Loucy (cell line): ENCODE data around the gene FTL.
A peak's percentile ranks its signal among the peaks of the same experiment; 100 is the strongest.

Experiments used
- H2AFZ ChIP-seq: fragments of 200-600 bp; sonication (generic); 2 replicates; pipeline ENCODE4 v1.6.0; 2016; ENCODE audit warnings: antibody characterized with exemption, mild to moderate bottlenecking, low read length, moderate library complexity
- H3F3A ChIP-seq: fragments of 200-600 bp; 2 replicates; pipeline ENCODE4 v1.6.0; 2016; ENCODE audit warnings: antibody characterized with exemption, low read depth, mild to moderate bottlenecking
- H3K27me3 ChIP-seq: fragments of 200-600 bp; sonication (generic); 2 replicates; pipeline ENCODE4 v1.6.1; 2014; ENCODE audit warnings: low read length, mild to moderate bottlenecking; ENCODE audit not compliant: insufficient read depth, poor library complexity, severe bottlenecking
- H3K36me3 ChIP-seq: fragments of 200-600 bp; sonication (generic); 2 replicates; pipeline ENCODE4 v1.6.1; 2016; ENCODE audit warnings: low read length; ENCODE audit not compliant: insufficient read depth
- H3K4me1 ChIP-seq: fragments of 200-600 bp; sonication (generic); 2 replicates; pipeline ENCODE4 v1.5.1; 2014; ENCODE audit warnings: low read length, mild to moderate bottlenecking; ENCODE audit not compliant: insufficient read depth, poor library complexity, severe bottlenecking
- H3K4me2 ChIP-seq: fragments of 200-600 bp; sonication (generic); 2 replicates; pipeline ENCODE4 v1.6.0; 2014; ENCODE audit warnings: antibody characterized with exemption, low read length, low read depth, mild to moderate bottlenecking; ENCODE audit not compliant: poor library complexity, severe bottlenecking
- H3K4me3 ChIP-seq: fragments of 200-600 bp; sonication (generic); 2 replicates; pipeline ENCODE4 v1.5.1; 2014; ENCODE audit warnings: low read length, mild to moderate bottlenecking, mixed read lengths; ENCODE audit not compliant: poor library complexity, severe bottlenecking
- H3K79me2 ChIP-seq: fragments of 200-600 bp; sonication (generic); 2 replicates; pipeline ENCODE4 v1.6.1; 2014; ENCODE audit warnings: low read length; ENCODE audit not compliant: insufficient read depth
- H3K9ac ChIP-seq: fragments of 200-600 bp; sonication (generic); 2 replicates; pipeline ENCODE4 v1.6.0; 2014; ENCODE audit warnings: mild to moderate bottlenecking, low read depth, low read length, moderate library complexity; ENCODE audit not compliant: poor library complexity, severe bottlenecking
- H3K9me2 ChIP-seq: fragments of 200-600 bp; sonication (generic); replicated peaks from 2 replicates; pipeline ENCODE4 v1.6.1; 2016; ENCODE audit warnings: low read depth, low read length, mixed read lengths
- H3K9me3 ChIP-seq: fragments of 200-600 bp; sonication (generic); 2 replicates; pipeline ENCODE4 v1.6.1; 2014; ENCODE audit warnings: mild to moderate bottlenecking, antibody characterized with exemption, low read length, low read depth; ENCODE audit not compliant: insufficient read depth
- H4K20me1 ChIP-seq: fragments of 200-600 bp; sonication (generic); 2 replicates; pipeline ENCODE4 v1.6.0; 2014; ENCODE audit warnings: antibody characterized with exemption, low read length, mild to moderate bottlenecking; ENCODE audit not compliant: insufficient read depth, poor library complexity, severe bottlenecking
- EZH2phosphoT487 ChIP-seq: fragments of 200-600 bp; IDR thresholded peaks from 2 replicates; pipeline ENCODE4 v1.6.1; 2018; ENCODE audit warnings: antibody characterized with exemption, mild to moderate bottlenecking, moderate library complexity, borderline replicate concordance
- TF ChIP-seq, protein P1 (sequence below): fragments of 200-600 bp; sonication (generic); conservative IDR thresholded peaks from 2 replicates; pipeline ENCODE4 v1.5.1; 2014; ENCODE audit warnings: mild to moderate bottlenecking, antibody characterized with exemption, low read length

The FTL gene

DNA sequence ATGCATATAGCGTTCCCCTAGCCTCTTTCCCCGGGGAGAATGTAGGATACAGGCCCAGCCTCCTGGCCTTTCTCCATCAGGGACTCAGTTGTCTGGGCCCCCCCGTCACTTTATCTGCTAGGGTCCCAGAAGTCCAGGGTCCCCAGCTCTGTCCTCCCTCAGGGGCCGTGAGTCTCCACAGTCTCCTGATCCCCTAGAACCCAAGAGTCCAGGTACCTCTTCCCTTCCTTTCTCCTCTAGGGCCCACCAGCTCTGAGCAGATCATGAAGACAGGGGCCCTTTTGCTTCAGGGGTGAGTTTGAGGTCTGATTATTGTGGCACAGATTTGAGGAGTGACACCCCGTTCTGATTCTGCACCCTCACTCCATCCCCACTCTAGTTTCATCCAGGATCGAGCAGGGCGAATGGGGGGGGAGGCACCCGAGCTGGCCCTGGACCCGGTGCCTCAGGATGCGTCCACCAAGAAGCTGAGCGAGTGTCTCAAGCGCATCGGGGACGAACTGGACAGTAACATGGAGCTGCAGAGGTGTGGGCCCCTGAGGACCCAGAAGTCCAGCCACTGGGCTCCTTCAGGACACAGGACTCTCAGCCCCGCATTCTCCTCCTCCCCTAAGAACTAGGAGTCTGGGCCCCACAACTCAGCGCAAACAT is 9.7 kb upstream of the FTL start:
- H3K9me2 ChIP-seq, result no peaks in the 10 kb centered on the region
- H3K4me3 ChIP-seq, result peak overlapping the region; percentile 81
- peak overlapping the region; percentile 97 for H3K9ac ChIP-seq
- H2AFZ ChIP-seq, result no peak overlapping the region
- TF ChIP-seq, protein P1, sequence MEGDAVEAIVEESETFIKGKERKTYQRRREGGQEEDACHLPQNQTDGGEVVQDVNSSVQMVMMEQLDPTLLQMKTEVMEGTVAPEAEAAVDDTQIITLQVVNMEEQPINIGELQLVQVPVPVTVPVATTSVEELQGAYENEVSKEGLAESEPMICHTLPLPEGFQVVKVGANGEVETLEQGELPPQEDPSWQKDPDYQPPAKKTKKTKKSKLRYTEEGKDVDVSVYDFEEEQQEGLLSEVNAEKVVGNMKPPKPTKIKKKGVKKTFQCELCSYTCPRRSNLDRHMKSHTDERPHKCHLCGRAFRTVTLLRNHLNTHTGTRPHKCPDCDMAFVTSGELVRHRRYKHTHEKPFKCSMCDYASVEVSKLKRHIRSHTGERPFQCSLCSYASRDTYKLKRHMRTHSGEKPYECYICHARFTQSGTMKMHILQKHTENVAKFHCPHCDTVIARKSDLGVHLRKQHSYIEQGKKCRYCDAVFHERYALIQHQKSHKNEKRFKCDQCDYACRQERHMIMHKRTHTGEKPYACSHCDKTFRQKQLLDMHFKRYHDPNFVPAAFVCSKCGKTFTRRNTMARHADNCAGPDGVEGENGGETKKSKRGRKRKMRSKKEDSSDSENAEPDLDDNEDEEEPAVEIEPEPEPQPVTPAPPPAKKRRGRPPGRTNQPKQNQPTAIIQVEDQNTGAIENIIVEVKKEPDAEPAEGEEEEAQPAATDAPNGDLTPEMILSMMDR, result no peak; the same call in 1 of the 2 replicates
- no peak for TF ChIP-seq EZH2phosphoT487
- peak overlapping the region; percentile 88 for H3K4me2 ChIP-seq
- peaks cover 19% of the 10 kb centered on the region for H3K79me2 ChIP-seq
- H3K9me3 ChIP-seq, result no peaks in the 10 kb centered on the region
- no peaks in the 10 kb centered on the region for H3K27me3 ChIP-seq
- H4K20me1 ChIP-seq, result no peaks in the 10 kb centered on the region
- no peaks in the 10 kb centered on the region for H3F3A ChIP-seq
- peaks cover 9% of the 10 kb centered on the region for H3K4me1 ChIP-seq
- H3K36me3 ChIP-seq, result no peaks in the 10 kb centered on the region

DNA sequence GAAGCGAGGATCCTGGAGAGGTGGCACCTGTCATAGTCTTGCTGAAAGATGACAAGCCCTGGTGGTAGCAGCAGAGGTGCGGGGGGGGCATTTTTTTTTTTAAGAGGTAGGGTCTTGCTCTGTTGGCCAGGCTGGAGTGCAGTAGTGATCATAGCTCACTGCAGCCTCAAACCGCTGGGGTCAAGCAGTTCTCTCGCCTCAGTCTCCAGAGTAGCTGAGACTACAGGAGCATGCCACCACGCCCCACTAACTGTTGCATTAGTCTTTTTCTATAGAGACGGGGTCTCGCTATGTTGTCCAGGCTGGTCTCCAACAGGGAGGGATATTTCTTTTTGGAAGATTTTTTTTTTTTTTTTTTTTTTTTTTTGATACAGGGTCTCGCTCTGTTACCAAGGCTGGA is 7.1 kb upstream of the FTL start:
- no peak for TF ChIP-seq EZH2phosphoT487
- TF ChIP-seq, protein P1, result no peak
- Histone ChIP-seq H3K4me2 (no peak overlapping the region), H3K4me1 (peaks cover 16% of the 10 kb centered on the region), H2AFZ (no peak overlapping the region), H3K27me3 (no peaks in the 10 kb centered on the region), H3K79me2 (peaks cover 19% of the 10 kb centered on the region), H3K9ac (no peak overlapping the region), H3K9me2 (no peaks in the 10 kb centered on the region), H4K20me1 (no peaks in the 10 kb centered on the region), H3K9me3 (no peaks in the 10 kb centered on the region), H3F3A (no peaks in the 10 kb centered on the region), H3K4me3 (no peak overlapping the region), H3K36me3 (no peaks in the 10 kb centered on the region)

DNA sequence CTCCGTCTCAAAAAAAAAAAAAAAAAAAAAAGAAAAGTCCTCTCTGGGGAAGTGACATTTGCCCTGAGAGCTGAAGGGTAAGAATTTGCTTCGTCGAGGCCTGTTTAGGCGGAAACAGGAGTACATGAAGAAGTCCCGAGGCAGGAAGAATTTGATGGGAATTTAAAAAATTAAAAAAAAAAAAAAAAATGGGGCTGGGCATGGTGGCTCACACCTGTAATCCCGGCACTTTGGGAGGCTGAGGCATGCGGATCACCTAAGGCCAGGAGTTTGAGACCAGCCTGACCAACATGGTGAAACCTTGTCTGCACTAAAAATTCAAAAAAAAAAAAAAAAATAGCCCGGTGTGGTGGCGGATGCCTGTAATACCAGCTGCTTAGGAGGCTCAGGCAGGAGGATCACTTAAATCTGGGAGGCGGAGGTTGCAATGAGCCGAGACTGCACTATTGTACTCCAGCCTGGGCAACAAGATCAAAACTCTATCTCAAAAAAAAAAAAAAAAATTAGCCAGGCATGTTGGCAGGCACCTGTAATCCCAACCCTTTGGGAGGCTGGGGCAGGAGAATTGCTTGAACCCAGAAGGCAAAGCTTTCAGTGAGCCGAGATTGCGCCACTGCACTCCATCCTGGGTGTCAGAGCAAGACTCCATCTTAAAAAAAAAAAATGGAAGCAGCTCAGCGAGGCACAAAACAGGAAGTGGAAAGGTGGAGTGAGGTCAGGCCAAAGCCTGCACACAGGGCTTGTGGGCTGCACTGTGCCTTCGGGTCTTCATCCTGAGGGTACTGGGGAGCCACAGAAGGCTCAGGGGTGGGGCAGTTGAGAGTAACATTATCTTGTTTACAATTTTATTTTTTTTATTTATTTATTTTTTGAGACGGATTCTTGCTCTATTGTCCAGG is 5.5 kb upstream of the FTL start:
- Histone ChIP-seq H2AFZ (no peak overlapping the region), H3K4me3 (no peak overlapping the region), H3K9me2 (no peaks in the 10 kb centered on the region), H3K36me3 (no peaks in the 10 kb centered on the region), H4K20me1 (no peaks in the 10 kb centered on the region), H3K9ac (no peak overlapping the region), H3F3A (no peaks in the 10 kb centered on the region), H3K4me2 (no peak overlapping the region), H3K4me1 (peaks cover 32% of the 10 kb centered on the region), H3K27me3 (no peaks in the 10 kb centered on the region), H3K9me3 (no peaks in the 10 kb centered on the region), H3K79me2 (peaks cover 32% of the 10 kb centered on the region)
- TF ChIP-seq, protein P1, result no peak
- no peak for TF ChIP-seq EZH2phosphoT487
